Measurements from ENCODE around the gene LRRN4. TPM values are rescaled to one million over a fixed set of nuclear protein-coding genes. Genes with fewer than 3 reads are reported as not detected.

Gene LRRN4
- total and polyA plus RNA-seq, 2 experiments from 2014 or later = 135 to 227 TPM

GRCh38 chr20:6045566-6045965 lies 8.3 kb downstream of the LRRN4 start:
- H3K4me1 ChIP-seq (ENCODE audit: low read depth) = peaks cover 14% of the 10 kb centered on the region
- no peak for DNase-seq (ENCODE audit: low read depth in 1 of 2, low spot score in 1 of 2)
- no peaks in the 10 kb centered on the region for H3K9me3 ChIP-seq (ENCODE audit: low read depth)
- no peaks in the 10 kb centered on the region for H3K27me3 ChIP-seq
- peak overlapping the region; percentile 68 for H3K27ac ChIP-seq
- H3K36me3 ChIP-seq = peaks cover 84% of the 10 kb centered on the region
- no peak overlapping the region for H3K4me3 ChIP-seq
- TF ChIP-seq CTCF (IDR thresholded peaks at IDR 0.05; ENCODE audit: low read depth, low read length) = no peak

GRCh38 chr20:6044115-6044514 lies 9.7 kb downstream of the LRRN4 start:
- no peak overlapping the region for H3K4me3 ChIP-seq
- peaks cover 83% of the 10 kb centered on the region for H3K36me3 ChIP-seq
- TF ChIP-seq CTCF (IDR thresholded peaks at IDR 0.05; ENCODE audit: low read depth, low read length) = no peak
- H3K4me1 ChIP-seq (ENCODE audit: low read depth) = peaks cover 6% of the 10 kb centered on the region
- no peaks in the 10 kb centered on the region for H3K9me3 ChIP-seq (ENCODE audit: low read depth)
- no peak for DNase-seq (ENCODE audit: low read depth in 1 of 2, low spot score in 1 of 2)
- no peaks in the 10 kb centered on the region for H3K27me3 ChIP-seq
- H3K27ac ChIP-seq = peak overlapping the region; percentile 68

- Histone ChIP-seq H3K9me3 (ENCODE audit: low read depth) (no peaks in the 10 kb centered on the region), H3K27ac (peak overlapping the region; percentile 98), H3K27me3 (no peaks in the 10 kb centered on the region), H3K4me1 (ENCODE audit: low read depth) (peaks cover 20% of the 10 kb centered on the region), H3K4me3 (no peak overlapping the region), H3K36me3 (peaks cover 79% of the 10 kb centered on the region)
- TF ChIP-seq CTCF (IDR thresholded peaks at IDR 0.05; ENCODE audit: low read depth, low read length) = no peak
- DNase-seq (ENCODE audit: low read depth in 1 of 2, low spot score in 1 of 2) = no peak
Measured at GRCh38 chr20:6041808-6042265, 12.0 kb downstream of the LRRN4 start.

- Histone ChIP-seq H3K4me3 (no peak overlapping the region), H3K9me3 (ENCODE audit: low read depth) (no peaks in the 10 kb centered on the region), H3K36me3 (peaks cover 78% of the 10 kb centered on the region), H3K27me3 (no peaks in the 10 kb centered on the region), H3K27ac (peak overlapping the region; percentile 98), H3K4me1 (ENCODE audit: low read depth) (peaks cover 22% of the 10 kb centered on the region)
- DNase-seq (ENCODE audit: low read depth in 1 of 2, low spot score in 1 of 2) = no peak
- TF ChIP-seq CTCF (IDR thresholded peaks at IDR 0.05; ENCODE audit: low read depth, low read length) = no peak
Measured at GRCh38 chr20:6040958-6041807, 12.7 kb downstream of the LRRN4 start.

- Histone ChIP-seq H3K27ac (peak overlapping the region; percentile 98), H3K4me1 (ENCODE audit: low read depth) (peaks cover 25% of the 10 kb centered on the region)
- TF ChIP-seq CTCF (IDR thresholded peaks at IDR 0.05; ENCODE audit: low read depth, low read length) = no peak
Measured at GRCh38 chr20:6040540-6040939, 13.3 kb downstream of the LRRN4 start.

More at GRCh38 chr20:6040540-6040939, 13.3 kb downstream of the LRRN4 start:
- Histone ChIP-seq H3K4me3 (no peak overlapping the region), H3K36me3 (peaks cover 75% of the 10 kb centered on the region), H3K27me3 (no peaks in the 10 kb centered on the region), H3K9me3 (ENCODE audit: low read depth) (no peaks in the 10 kb centered on the region)
- DNase-seq (ENCODE audit: low read depth in 1 of 2, low spot score in 1 of 2) = no peak
